ENCODE results near the gene ITPK1. TPM values are rescaled to one million over a fixed set of nuclear protein-coding genes. Genes with fewer than 3 reads are reported as not detected.

The ITPK1 gene
- total RNA-seq, 1 donor from 2014 or later, result 59.8 TPM

- Mint-ChIP-seq H3K4me1 (peaks cover 6% of the 10 kb centered on the region), H3K27me3 (ENCODE audit: low read depth) (peaks cover 58% of the 10 kb centered on the region), H3K9me3 (peaks cover 3% of the 10 kb centered on the region), H3K27ac (ENCODE audit: unreplicated experiment) (no peak overlapping the region), H3K4me3 (no peak overlapping the region), H3K36me3 (ENCODE audit: low read depth) (no peaks in the 10 kb centered on the region)
- no peak for TF ChIP-seq CTCF (conservative IDR thresholded peaks at IDR 0.05)
- DNase-seq (ENCODE audit: low read depth, low spot score), result no peak
These were observed 209.3 kb downstream of the ITPK1 start for GRCh38 chr14:92906420-92906819.

GRCh38 chr14:92905667-92906066 is 210.1 kb downstream of the ITPK1 start:
- Mint-ChIP-seq H3K27me3 (ENCODE audit: low read depth) (peaks cover 66% of the 10 kb centered on the region), H3K27ac (ENCODE audit: unreplicated experiment) (no peak overlapping the region), H3K4me1 (peaks cover 6% of the 10 kb centered on the region), H3K36me3 (ENCODE audit: low read depth) (no peaks in the 10 kb centered on the region), H3K9me3 (peaks cover 3% of the 10 kb centered on the region), H3K4me3 (no peak overlapping the region)
- DNase-seq (ENCODE audit: low read depth, low spot score), result no peak
- TF ChIP-seq CTCF (conservative IDR thresholded peaks at IDR 0.05), result no peak

- TF ChIP-seq CTCF (conservative IDR thresholded peaks at IDR 0.05), result no peak
- Mint-ChIP-seq H3K9me3 (no peaks in the 10 kb centered on the region), H3K27me3 (ENCODE audit: low read depth) (peaks cover 74% of the 10 kb centered on the region), H3K36me3 (ENCODE audit: low read depth) (no peaks in the 10 kb centered on the region), H3K4me1 (peaks cover 6% of the 10 kb centered on the region), H3K27ac (ENCODE audit: unreplicated experiment) (no peak overlapping the region), H3K4me3 (no peak overlapping the region)
- DNase-seq (ENCODE audit: low read depth, low spot score), result no peak
These were observed 212.4 kb downstream of the ITPK1 start for GRCh38 chr14:92903359-92903758.

GRCh38 chr14:92902726-92903125 is 213.0 kb downstream of the ITPK1 start:
- Mint-ChIP-seq H3K9me3 (no peaks in the 10 kb centered on the region), H3K27me3 (ENCODE audit: low read depth) (peaks cover 80% of the 10 kb centered on the region), H3K4me3 (no peak overlapping the region), H3K4me1 (peaks cover 6% of the 10 kb centered on the region), H3K27ac (ENCODE audit: unreplicated experiment) (no peak overlapping the region), H3K36me3 (ENCODE audit: low read depth) (no peaks in the 10 kb centered on the region)
- no peak for DNase-seq (ENCODE audit: low read depth, low spot score)
- TF ChIP-seq CTCF (conservative IDR thresholded peaks at IDR 0.05), result no peak

GRCh38 chr14:92902191-92902590 is 213.5 kb downstream of the ITPK1 start:
- Mint-ChIP-seq H3K36me3 (ENCODE audit: low read depth) (no peaks in the 10 kb centered on the region), H3K27me3 (ENCODE audit: low read depth) (peaks cover 78% of the 10 kb centered on the region), H3K27ac (ENCODE audit: unreplicated experiment) (no peak overlapping the region), H3K4me1 (peaks cover 6% of the 10 kb centered on the region), H3K9me3 (no peaks in the 10 kb centered on the region), H3K4me3 (no peak overlapping the region)
- TF ChIP-seq CTCF (conservative IDR thresholded peaks at IDR 0.05), result no peak
- DNase-seq (ENCODE audit: low read depth, low spot score), result no peak

- Mint-ChIP-seq H3K36me3 (ENCODE audit: low read depth) (no peaks in the 10 kb centered on the region), H3K9me3 (no peaks in the 10 kb centered on the region), H3K4me1 (peaks cover 6% of the 10 kb centered on the region), H3K4me3 (no peak overlapping the region), H3K27ac (ENCODE audit: unreplicated experiment) (no peak overlapping the region), H3K27me3 (ENCODE audit: low read depth) (peaks cover 82% of the 10 kb centered on the region)
- TF ChIP-seq CTCF (conservative IDR thresholded peaks at IDR 0.05), result no peak
- DNase-seq (ENCODE audit: low read depth, low spot score), result no peak
These were observed 215.1 kb downstream of the ITPK1 start for GRCh38 chr14:92900660-92901059.

All from neural crest cell (in vitro differentiated cells).